H1 (cell line): ENCODE results near the gene TEAD1. TPM values are rescaled to one million over a fixed set of nuclear protein-coding genes. Genes with fewer than 3 reads are reported as not detected.

Experiments
- CTCF ChIA-PET: fragments of 300-600 bp; sonication (Branson Sonifier 250); formaldehyde crosslinking; loops from one replicate; lab custom pipeline; 2021; ENCODE audit not compliant: partially characterized antibody; lab: Charles Lee
- POLR2A ChIA-PET: fragments of 300-600 bp; sonication (Branson Sonifier 250); formaldehyde crosslinking; loops from one replicate; lab custom pipeline; 2021; ENCODE audit warnings: inconsistent platforms; ENCODE audit not compliant: partially characterized antibody; lab: Charles Lee
- DNase-seq, 2 experiments: peaks; one replicate each; pipeline versions ENCODE4 v3.0.0 to v3.0.0-alpha.2; 2010 to 2022; ENCODE audit warnings: low spot score in 2 of 2, low read depth in 1 of 2, mixed read lengths in 1 of 2
- FAIRE-seq: peaks from 2 replicates; lab custom pipeline; 2011; peaks lifted over from hg19 to GRCh38; lab: Jason Lieb, UNC
- H2AFZ ChIP-seq: 2 replicates; pipeline ENCODE4 v1.8.1; 2012; ENCODE audit warnings: low read length, inconsistent platforms
- H2AK5ac ChIP-seq: 2 replicates; pipeline ENCODE4 v1.6.1; 2013; ENCODE audit warnings: low read depth, low read length
- H2BK120ac ChIP-seq: replicated peaks from 2 replicates; pipeline ENCODE3; 2013; ENCODE audit warnings: low read depth, low read length, inconsistent platforms
- H2BK12ac ChIP-seq: 2 replicates; pipeline ENCODE4 v1.6.1; 2013; ENCODE audit warnings: low read depth, low read length
- H2BK15ac ChIP-seq: 2 replicates; pipeline ENCODE4 v1.6.1; 2013; ENCODE audit warnings: low read length
- H2BK20ac ChIP-seq: 2 replicates; pipeline ENCODE4 v1.6.1; 2013; ENCODE audit warnings: low read length
- H2BK5ac ChIP-seq: 2 replicates; pipeline ENCODE4 v1.6.1; 2013; ENCODE audit warnings: low read depth, low read length
- H3K14ac ChIP-seq: 2 replicates; pipeline ENCODE4 v1.6.1; 2013; ENCODE audit warnings: inconsistent platforms; ENCODE audit not compliant: insufficient read length
- H3K18ac ChIP-seq: 2 replicates; pipeline ENCODE4 v1.6.1; 2013; ENCODE audit warnings: low read length; ENCODE audit errors: extremely low read depth
- H3K23ac ChIP-seq: 2 replicates; pipeline ENCODE4 v1.6.1; 2013; ENCODE audit warnings: inconsistent platforms; ENCODE audit not compliant: insufficient read length
- H3K23me2 ChIP-seq: 2 replicates; pipeline ENCODE4 v1.6.1; 2013; ENCODE audit warnings: low read depth, low read length
- H3K27ac ChIP-seq: 2 replicates; pipeline ENCODE4 v1.6.1; 2011; ENCODE audit warnings: low read depth, low read length, inconsistent platforms
- H3K27me3 ChIP-seq, 4 experiments: replicated peaks in 1 of 4; 1 replicate in 1 of 4; 2 replicates in 3 of 4; pipeline versions ENCODE4 v1.6.1 to v1.8.1; 2011 to 2013; ENCODE audit warnings: low read length in 3 of 4, mild to moderate bottlenecking in 3 of 4, inconsistent platforms in 2 of 4, mixed read lengths in 2 of 4, moderate library complexity in 1 of 4; ENCODE audit not compliant: control insufficient read depth in 3 of 4, insufficient read depth in 3 of 4; ENCODE audit errors: extremely low read depth in 1 of 4
- H3K36me3 ChIP-seq, 4 experiments: 2 replicates each; pipeline versions ENCODE4 v1.6.1 to v1.8.1; 2011 to 2013; ENCODE audit warnings: mild to moderate bottlenecking in 4 of 4, low read length in 3 of 4, moderate library complexity in 2 of 4, control low read depth in 1 of 4, inconsistent platforms in 1 of 4; ENCODE audit not compliant: insufficient read depth in 4 of 4, control insufficient read depth in 2 of 4
- H3K4ac ChIP-seq: replicated peaks from 2 replicates; pipeline ENCODE3; 2013; ENCODE audit warnings: low read length, low read depth, mixed read lengths, inconsistent platforms; ENCODE audit not compliant: insufficient read length
- H3K4me1 ChIP-seq, 4 experiments: replicated peaks in 1 of 4; 1 replicate in 1 of 4; 2 replicates in 3 of 4; pipeline versions ENCODE4 v1.6.1 to v1.8.1; 2011 to 2013; ENCODE audit warnings: low read length in 3 of 4, inconsistent platforms in 2 of 4, mixed read lengths in 1 of 4; ENCODE audit not compliant: insufficient read depth in 4 of 4, control insufficient read depth in 3 of 4
- H3K4me2 ChIP-seq, 2 experiments: 2 replicates each; pipeline versions ENCODE4 v1.6.1 to v1.8.1; 2011 to 2013; ENCODE audit warnings: low read depth in 2 of 2, low read length in 2 of 2, control low read depth in 1 of 2, inconsistent platforms in 1 of 2, mild to moderate bottlenecking in 1 of 2; ENCODE audit not compliant: insufficient read depth in 1 of 2
- H3K4me3 ChIP-seq, 4 experiments: fragments of 200-600, 300-600 bp in 1 of 4; sonication (generic), shearing (Covaris generic), sonication (Bioruptor Twin) in 1 of 4; 2 replicates each; pipeline versions ENCODE4 v1.5.1 to v1.8.1; 2011 to 2016; ENCODE audit warnings: low read length in 4 of 4, low read depth in 3 of 4, control low read depth in 2 of 4, inconsistent platforms in 2 of 4, mild to moderate bottlenecking in 2 of 4, mixed read lengths in 1 of 4, moderate library complexity in 1 of 4; ENCODE audit not compliant: insufficient read depth in 2 of 4; ENCODE audit errors: extremely low read depth in 1 of 4
- H3K56ac ChIP-seq: replicated peaks from 2 replicates; pipeline ENCODE3; 2013; ENCODE audit warnings: low read depth, mild to moderate bottlenecking, mixed read lengths, low read length, inconsistent platforms; ENCODE audit not compliant: insufficient read length
- H3K79me1 ChIP-seq: 2 replicates; pipeline ENCODE4 v1.6.1; 2013; ENCODE audit warnings: low read depth, low read length, control low read depth
- H3K79me2 ChIP-seq, 2 experiments: 2 replicates each; pipeline versions ENCODE4 v1.6.1 to v1.8.1; 2012 to 2013; ENCODE audit warnings: low read length in 2 of 2, mild to moderate bottlenecking in 2 of 2, inconsistent platforms in 1 of 2; ENCODE audit not compliant: insufficient read depth in 2 of 2, control insufficient read depth in 1 of 2
- H3K9ac ChIP-seq, 4 experiments: replicated peaks in 1 of 4; 1 replicate in 1 of 4; 2 replicates in 3 of 4; pipeline versions ENCODE4 v1.6.1 to v1.8.1; 2011 to 2013; ENCODE audit warnings: low read depth in 3 of 4, low read length in 3 of 4, control low read depth in 2 of 4, mild to moderate bottlenecking in 2 of 4, moderate library complexity in 2 of 4, inconsistent platforms in 1 of 4; ENCODE audit errors: extremely low read depth in 1 of 4
- H3K9me3 ChIP-seq, 2 experiments: 2 replicates each; pipeline versions ENCODE4 v1.6.1 to v1.8.1; 2012 to 2013; ENCODE audit warnings: mild to moderate bottlenecking in 2 of 2, moderate library complexity in 2 of 2, control low read depth in 1 of 2, inconsistent platforms in 1 of 2, low read depth in 1 of 2, low read length in 1 of 2, mixed read lengths in 1 of 2; ENCODE audit not compliant: insufficient read depth in 2 of 2
- H4K20me1 ChIP-seq, 2 experiments: replicated peaks in 1 of 2; 2 replicates each; pipeline versions ENCODE3 to v1.8.1; 2011 to 2013; ENCODE audit warnings: inconsistent platforms in 2 of 2, low read length in 2 of 2, mild to moderate bottlenecking in 1 of 2; ENCODE audit not compliant: insufficient read depth in 2 of 2, control insufficient read depth in 1 of 2
- H4K5ac ChIP-seq: 2 replicates; pipeline ENCODE4 v1.6.1; 2013; ENCODE audit warnings: low read length, low read depth, mixed read lengths, inconsistent platforms; ENCODE audit not compliant: insufficient read length
- H4K8ac ChIP-seq: 2 replicates; pipeline ENCODE4 v1.8.0; 2013; ENCODE audit warnings: mild to moderate bottlenecking, moderate library complexity, low read length, inconsistent platforms; ENCODE audit not compliant: insufficient read depth; ENCODE audit errors: extremely low read depth
- H4K91ac ChIP-seq: replicated peaks from 2 replicates; pipeline ENCODE3; 2013; ENCODE audit warnings: low read length, mixed read lengths, inconsistent platforms; ENCODE audit not compliant: insufficient read length
- KDM1A ChIP-seq: fragments of 200-600, 300-600 bp; sonication (generic); IDR thresholded peaks from 2 replicates; pipeline ENCODE4 v1.7.1; 2016; ENCODE audit warnings: mild to moderate bottlenecking, low read length, borderline replicate concordance
- MAFK ChIP-seq: IDR thresholded peaks from 2 replicates; pipeline ENCODE4 v1.6.1; 2012; ENCODE audit warnings: low read depth, mild to moderate bottlenecking, improper control_type of control experiment, low read length
- NRF1 ChIP-seq: IDR thresholded peaks from 2 replicates; pipeline ENCODE4 v1.6.1; 2011; ENCODE audit warnings: mild to moderate bottlenecking, low read depth, low read length, improper control_type of control experiment
- RBBP5 ChIP-seq: IDR thresholded peaks from 2 replicates; pipeline ENCODE4 v1.7.1; 2012; ENCODE audit warnings: low read depth, mild to moderate bottlenecking, inconsistent platforms, low read length, moderate library complexity, borderline replicate concordance
- SUZ12 ChIP-seq: fragments of 200-600 bp; sonication (generic); IDR thresholded peaks from 2 replicates; pipeline ENCODE4 v1.6.1; 2012; ENCODE audit warnings: mild to moderate bottlenecking, inconsistent platforms, low read length, moderate library complexity, mixed read lengths
- ZNF274 ChIP-seq: IDR thresholded peaks from 2 replicates; pipeline ENCODE4 v1.7.0; 2012; ENCODE audit warnings: low read length, borderline replicate concordance; ENCODE audit errors: extremely low read depth
- WGBS, 2 experiments: shearing (Covaris generic) in 1 of 2; methylation state at CpG; one replicate each; pipeline versions ENCODE4 v1.1.6 to v1.1.7; 2013 to 2015; ENCODE audit warnings: low lambda C conversion rate in 2 of 2, mixed read lengths in 2 of 2, inconsistent platforms in 1 of 2, low coverage in 1 of 2, missing lambda C conversion rate in 1 of 2; ENCODE audit not compliant: insufficient replicate concordance in 2 of 2, insufficient coverage in 1 of 2, insufficient read length in 1 of 2; ENCODE audit errors: extremely low coverage in 1 of 2, missing lambda C conversion rate in 1 of 2; 5-methylcytosine and 5-hydroxymethylcytosine counted together
- polyA plus RNA-seq, 7 experiments: library from polyadenylated mRNA; depleted of rRNA in 3 of 7; stranded (reverse) in 5 of 7; unstranded in 2 of 7; fragments of >200 nt in 5 of 7; fragments of 200-250 nt in 2 of 7; gene quantifications; 1 replicate in 5 of 7; 2 replicates in 1 of 7; 4 replicates in 1 of 7; pipeline versions ENCODE4 v1.2.1 to v1.2.3, GENCODE V29; 2011 to 2013; ENCODE audit warnings: missing spikeins in 2 of 7, mixed read lengths in 2 of 7
- total RNA-seq: library from RNA; stranded (reverse); fragmentation: NEBNext Ultra II Directional; extraction: Animal tissue kit (Norgen Biotek cat#: 25700); gene quantifications from 2 replicates; pipeline ENCODE4 v1.2.1, GENCODE V29; 2021
- TF ChIP-seq, protein P1 (sequence below): IDR thresholded peaks from 2 replicates; pipeline ENCODE4 v1.6.1; 2012; ENCODE audit warnings: inconsistent platforms

TEAD1 gene
- total and polyA plus RNA-seq, 2 of the 8 experiments (the other 6 are each of a cell fraction or from before 2014, with no cell fraction given) = 15.6 to 67.4 TPM

DNA sequence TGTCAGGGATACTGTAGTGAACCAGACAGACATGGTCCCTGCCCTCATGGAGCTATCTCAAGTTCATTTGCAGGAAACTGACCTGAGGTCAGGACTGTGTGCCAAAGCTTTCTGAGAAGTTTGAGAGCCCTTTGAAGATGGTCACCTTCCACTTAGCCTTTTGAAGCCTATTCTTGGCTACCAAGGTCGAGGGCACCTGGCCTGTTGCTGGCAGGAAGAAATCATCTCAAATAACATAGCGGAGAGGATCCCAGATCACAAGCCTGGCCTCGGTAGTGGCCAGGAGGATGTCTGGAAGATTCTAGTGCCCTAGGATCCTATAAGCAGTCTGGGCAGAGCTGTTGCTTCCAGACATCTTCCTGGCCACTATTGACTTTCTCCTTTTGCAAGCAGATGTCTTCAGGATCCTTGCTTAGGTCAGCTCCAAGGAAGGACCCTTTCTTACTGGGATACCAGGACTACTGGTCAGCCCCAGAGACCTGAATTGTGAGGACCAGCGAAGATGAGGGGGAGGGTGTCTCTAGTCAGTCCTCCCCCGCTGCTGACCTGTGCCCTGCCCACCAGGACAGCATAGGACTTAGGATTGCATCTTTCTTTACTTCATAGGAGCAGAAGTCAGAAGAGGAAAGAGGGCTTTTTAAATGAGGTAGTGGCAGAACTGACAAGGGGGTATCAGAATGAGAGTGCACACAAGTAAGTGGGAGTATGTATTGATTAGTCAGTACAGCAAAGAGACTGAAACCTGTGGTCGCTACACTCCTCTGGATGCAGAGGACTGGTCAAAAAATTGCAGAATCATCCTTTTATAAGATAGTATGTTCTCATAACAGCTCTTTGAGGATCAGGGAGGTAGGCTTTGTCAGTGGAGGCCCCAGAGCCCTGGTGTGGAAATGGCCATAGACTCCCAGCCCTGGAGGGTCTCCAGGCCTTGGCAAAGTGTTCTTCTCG, 94.8 kb downstream of the TEAD1 start:
- whole genome bisulfite sequencing, 2 experiments = 90% methylated on average over 7 of the region's 7 CpGs; no CpG with 5 or more reads in 1 of the 2 experiments
- peaks cover 0 to 5% of the 10 kb centered on the region in 2 experiments for H4K20me1 ChIP-seq

More for the DNA sequence above, 94.8 kb downstream of the TEAD1 start:
- Histone ChIP-seq H2AFZ (no peak overlapping the region), H3K4ac (no peak overlapping the region), H4K8ac (no peak overlapping the region), H3K27ac (no peak overlapping the region), H2BK12ac (no peak overlapping the region), H3K9ac (no peak overlapping the region), H4K91ac (no peak overlapping the region), H2BK5ac (0 out of 2 replicates have a peak overlapping the region, but pooled peaks have one; percentile 5), H3K56ac (no peak overlapping the region), H3K4me3 (no peak overlapping the region), H3K23me2 (no peaks in the 10 kb centered on the region), H3K4me2 (no peak overlapping the region), H2BK15ac (no peak overlapping the region), H3K23ac (no peak overlapping the region), H2AK5ac (peak overlapping the region; percentile 31; the same call in 1 of the 2 replicates), H3K27me3 (no peaks in the 10 kb centered on the region), H3K79me1 (peaks cover 7% of the 10 kb centered on the region), H3K14ac (no peak overlapping the region), H3K79me2 (peaks cover 0 to 74% of the 10 kb centered on the region in 2 experiments; a peak in 2 of 4 replicates), H2BK20ac (0 out of 2 replicates have a peak overlapping the region, but pooled peaks have one; percentile 8), H3K36me3 (peaks cover 2 to 13% (median 7%) of the 10 kb centered on the region in 4 experiments; a peak in 2 of 8 replicates), H3K18ac (0 out of 2 replicates have a peak overlapping the region, but pooled peaks have one; percentile 7), H3K4me1 (peaks cover 0 to 14% (median 5%) of the 10 kb centered on the region in 4 experiments; a peak in 6 of 7 replicates), H3K9me3 (no peaks in the 10 kb centered on the region), H4K5ac (no peak overlapping the region), H2BK120ac (no peak overlapping the region)
- TF ChIP-seq, protein P1, sequence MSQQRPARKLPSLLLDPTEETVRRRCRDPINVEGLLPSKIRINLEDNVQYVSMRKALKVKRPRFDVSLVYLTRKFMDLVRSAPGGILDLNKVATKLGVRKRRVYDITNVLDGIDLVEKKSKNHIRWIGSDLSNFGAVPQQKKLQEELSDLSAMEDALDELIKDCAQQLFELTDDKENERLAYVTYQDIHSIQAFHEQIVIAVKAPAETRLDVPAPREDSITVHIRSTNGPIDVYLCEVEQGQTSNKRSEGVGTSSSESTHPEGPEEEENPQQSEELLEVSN = no peak
- TF ChIP-seq NRF1 = no peak
- no peak for TF ChIP-seq SUZ12
- no peak for TF ChIP-seq MAFK
- no peak for TF ChIP-seq RBBP5
- TF ChIP-seq KDM1A = no peak
- TF ChIP-seq ZNF274 = no peak
- FAIRE-seq (no peak), DNase-seq (no peak)
- POLR2A ChIA-PET = interaction anchor here (0.9 to 1.6 kb wide), 2 partner anchors 75 to 90 kb away, joined by 3 read pairs; no protein-coding TSS in a partner anchor
- CTCF ChIA-PET = interaction anchor here (0.6 to 1.4 kb wide), 3 partner anchors 17 to 120 kb away, joined by 3 to 4 read pairs (median 3); no protein-coding TSS in a partner anchor
